ENCODE data around the gene GP1BB. TPM values are rescaled to one million over a fixed set of nuclear protein-coding genes. Genes with fewer than 3 reads are reported as not detected.

GP1BB gene
- polyA plus RNA-seq, 1 experiment: 0.20 TPM

DNA sequence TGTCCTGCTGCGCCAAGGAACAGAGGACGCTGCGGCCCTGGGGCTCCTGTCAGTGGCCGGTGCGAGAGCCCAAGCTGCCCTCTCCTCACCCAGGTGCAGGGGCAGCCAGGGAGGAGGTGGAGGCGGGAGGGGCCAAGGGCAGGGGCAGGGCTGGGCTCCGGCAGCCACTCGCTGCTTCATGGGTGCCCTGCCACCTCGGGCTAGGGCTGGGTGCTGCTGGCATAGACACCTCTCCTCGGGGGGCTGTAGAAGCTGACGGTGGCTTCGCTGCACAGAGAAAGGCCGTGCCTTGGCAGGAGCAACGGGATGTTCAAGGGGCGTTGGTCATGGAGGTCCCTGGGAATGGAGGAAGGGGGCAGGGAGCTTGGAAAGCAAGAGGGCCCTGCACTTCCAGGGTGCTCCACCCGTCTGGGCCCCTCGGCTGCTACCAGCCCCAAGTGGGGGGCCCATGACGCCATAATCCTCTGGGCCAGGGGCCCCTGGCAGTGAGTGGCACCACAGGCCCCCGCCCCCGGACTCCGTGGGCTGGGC, 35.6 kb downstream of the GP1BB start:
- no peak for DNase-seq (ENCODE audit: low read depth, low spot score)
- TF ChIP-seq, protein P1, sequence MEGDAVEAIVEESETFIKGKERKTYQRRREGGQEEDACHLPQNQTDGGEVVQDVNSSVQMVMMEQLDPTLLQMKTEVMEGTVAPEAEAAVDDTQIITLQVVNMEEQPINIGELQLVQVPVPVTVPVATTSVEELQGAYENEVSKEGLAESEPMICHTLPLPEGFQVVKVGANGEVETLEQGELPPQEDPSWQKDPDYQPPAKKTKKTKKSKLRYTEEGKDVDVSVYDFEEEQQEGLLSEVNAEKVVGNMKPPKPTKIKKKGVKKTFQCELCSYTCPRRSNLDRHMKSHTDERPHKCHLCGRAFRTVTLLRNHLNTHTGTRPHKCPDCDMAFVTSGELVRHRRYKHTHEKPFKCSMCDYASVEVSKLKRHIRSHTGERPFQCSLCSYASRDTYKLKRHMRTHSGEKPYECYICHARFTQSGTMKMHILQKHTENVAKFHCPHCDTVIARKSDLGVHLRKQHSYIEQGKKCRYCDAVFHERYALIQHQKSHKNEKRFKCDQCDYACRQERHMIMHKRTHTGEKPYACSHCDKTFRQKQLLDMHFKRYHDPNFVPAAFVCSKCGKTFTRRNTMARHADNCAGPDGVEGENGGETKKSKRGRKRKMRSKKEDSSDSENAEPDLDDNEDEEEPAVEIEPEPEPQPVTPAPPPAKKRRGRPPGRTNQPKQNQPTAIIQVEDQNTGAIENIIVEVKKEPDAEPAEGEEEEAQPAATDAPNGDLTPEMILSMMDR (IDR thresholded peaks at IDR 0.05; ENCODE audit: low read depth, low read length): no peak
- ChIA-PET CTCF (no interaction called here), POLR2A (interaction anchor here (0.5 kb wide), 1 partner anchor 192 kb away, joined by 7 read pairs; no protein-coding TSS in a partner anchor)
- Histone ChIP-seq H3K27ac (ENCODE audit: low read depth, low read length) (no peak overlapping the region), H3K27me3 (ENCODE audit: control insufficient read depth, insufficient read depth, low read length) (peaks cover 84% of the 10 kb centered on the region), H3K9me3 (ENCODE audit: control insufficient read depth, insufficient read depth, low read length) (peaks cover 13% of the 10 kb centered on the region; the same call in 1 of the 2 replicates), H3K4me3 (ENCODE audit: low read depth, low read length) (no peak overlapping the region)

DNA sequence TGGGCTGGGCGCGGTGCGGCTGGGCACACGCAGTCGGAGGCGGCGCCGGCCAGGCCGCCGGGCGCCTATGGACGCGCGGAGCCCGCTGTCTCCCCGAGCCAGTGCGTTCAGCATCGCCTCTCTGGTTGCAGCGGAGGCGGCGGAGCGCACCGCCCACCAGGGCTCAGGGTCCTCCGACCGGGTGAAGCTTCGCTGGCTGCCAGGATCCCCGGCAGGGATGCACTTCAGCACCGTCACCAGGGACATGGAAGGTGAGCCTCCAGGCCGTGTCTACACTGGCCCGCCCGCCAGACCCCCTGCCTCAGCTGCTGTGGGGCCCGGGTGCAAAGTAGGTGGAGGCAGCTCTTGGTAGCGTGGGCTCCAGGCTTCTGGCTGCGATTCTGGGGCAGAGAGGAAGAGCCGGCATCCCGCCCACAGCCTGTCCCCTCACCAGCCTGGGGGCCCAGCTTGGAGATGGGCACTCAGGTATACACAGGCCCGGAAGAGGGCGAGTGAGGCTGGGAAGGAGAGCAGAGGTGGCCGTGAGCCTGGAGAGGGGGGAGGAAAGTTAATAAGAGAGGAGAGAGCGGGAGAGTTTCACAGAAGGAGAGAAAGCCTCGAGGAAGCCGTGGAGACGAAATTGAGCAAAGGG, 36.2 kb downstream of the GP1BB start:
- CTCF ChIA-PET: no interaction called here
- no peak overlapping the region for H3K27ac ChIP-seq (ENCODE audit: low read depth, low read length)
- DNase-seq (ENCODE audit: low read depth, low spot score): no peak

DNA sequence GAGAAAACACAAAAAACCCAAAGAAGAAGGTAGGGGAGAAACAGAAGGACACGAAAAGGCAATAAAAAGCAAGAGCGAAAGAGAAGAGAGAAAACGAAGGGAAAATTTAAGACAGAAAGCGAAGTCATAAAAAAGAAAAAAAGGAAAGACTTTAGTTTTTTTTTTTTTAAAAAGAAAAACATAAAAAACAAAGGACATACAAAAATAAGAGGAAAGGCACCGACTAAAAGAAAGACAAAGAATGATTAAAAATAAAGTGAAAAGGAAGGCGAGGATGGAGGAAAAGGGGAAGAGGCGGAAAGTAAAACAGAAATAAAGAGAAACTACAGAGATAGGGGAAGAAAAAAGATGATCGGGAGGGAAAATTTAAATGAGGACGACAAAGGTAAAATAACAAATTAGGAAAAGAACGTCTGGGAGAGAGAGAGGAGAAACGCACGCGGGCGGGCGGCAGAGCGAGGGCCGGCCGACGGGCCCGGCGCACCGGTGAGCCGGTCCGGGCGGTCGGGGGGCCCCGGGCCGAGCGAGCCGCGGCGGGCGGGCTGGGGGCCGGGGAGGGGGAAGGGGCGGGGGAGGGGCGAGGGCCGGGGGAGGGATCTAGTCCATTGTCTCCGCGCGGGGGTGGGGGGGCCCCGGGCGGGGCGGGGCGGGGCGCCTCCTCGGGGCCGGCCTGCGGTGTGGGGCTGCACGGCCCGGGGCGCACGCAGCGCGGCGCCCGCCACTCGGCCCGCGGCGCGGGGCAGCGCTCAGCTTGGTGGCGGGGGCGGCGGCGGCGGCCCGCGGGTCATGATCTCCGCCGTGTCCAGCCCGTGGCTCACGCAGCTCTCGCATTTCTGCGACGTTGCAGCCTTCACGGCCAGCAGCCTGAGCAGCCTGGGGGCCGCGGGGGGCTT, 37.0 kb downstream of the GP1BB start, which contains the start of gene TBX1:
Gene TBX1, plus strand, starts transcription at position 721 of the 893 bp plus-strand sequence. Its CDS starts 66 bp downstream, at position 787.
- DNase-seq (ENCODE audit: low read depth, low spot score): no peak
- CTCF ChIA-PET: no interaction called here
- no peak within 1 kb of the TSS for H3K27ac ChIP-seq (ENCODE audit: low read depth, low read length)
- POLR2A ChIA-PET: no interaction called here
- TF ChIP-seq, protein P1 (IDR thresholded peaks at IDR 0.05; ENCODE audit: low read depth, low read length): no peak
- peak within 1 kb of the TSS; percentile 7; the same call in 1 of the 2 replicates for H3K4me3 ChIP-seq (ENCODE audit: low read depth, low read length)
- peaks cover 21% of the 10 kb centered on the region; the same call in 1 of the 2 replicates for H3K9me3 ChIP-seq (ENCODE audit: control insufficient read depth, insufficient read depth, low read length)
- peaks cover 86% of the 10 kb centered on the region for H3K27me3 ChIP-seq (ENCODE audit: control insufficient read depth, insufficient read depth, low read length)

More for the DNA sequence above, 36.2 kb downstream of the GP1BB start:
- H3K4me3 ChIP-seq (ENCODE audit: low read depth, low read length): no peak overlapping the region
- TF ChIP-seq, protein P1 (IDR thresholded peaks at IDR 0.05; ENCODE audit: low read depth, low read length): no peak
- H3K9me3 ChIP-seq (ENCODE audit: control insufficient read depth, insufficient read depth, low read length): peaks cover 19% of the 10 kb centered on the region; the same call in 1 of the 2 replicates
- POLR2A ChIA-PET: no interaction called here
- H3K27me3 ChIP-seq (ENCODE audit: control insufficient read depth, insufficient read depth, low read length): peaks cover 84% of the 10 kb centered on the region

DNA sequence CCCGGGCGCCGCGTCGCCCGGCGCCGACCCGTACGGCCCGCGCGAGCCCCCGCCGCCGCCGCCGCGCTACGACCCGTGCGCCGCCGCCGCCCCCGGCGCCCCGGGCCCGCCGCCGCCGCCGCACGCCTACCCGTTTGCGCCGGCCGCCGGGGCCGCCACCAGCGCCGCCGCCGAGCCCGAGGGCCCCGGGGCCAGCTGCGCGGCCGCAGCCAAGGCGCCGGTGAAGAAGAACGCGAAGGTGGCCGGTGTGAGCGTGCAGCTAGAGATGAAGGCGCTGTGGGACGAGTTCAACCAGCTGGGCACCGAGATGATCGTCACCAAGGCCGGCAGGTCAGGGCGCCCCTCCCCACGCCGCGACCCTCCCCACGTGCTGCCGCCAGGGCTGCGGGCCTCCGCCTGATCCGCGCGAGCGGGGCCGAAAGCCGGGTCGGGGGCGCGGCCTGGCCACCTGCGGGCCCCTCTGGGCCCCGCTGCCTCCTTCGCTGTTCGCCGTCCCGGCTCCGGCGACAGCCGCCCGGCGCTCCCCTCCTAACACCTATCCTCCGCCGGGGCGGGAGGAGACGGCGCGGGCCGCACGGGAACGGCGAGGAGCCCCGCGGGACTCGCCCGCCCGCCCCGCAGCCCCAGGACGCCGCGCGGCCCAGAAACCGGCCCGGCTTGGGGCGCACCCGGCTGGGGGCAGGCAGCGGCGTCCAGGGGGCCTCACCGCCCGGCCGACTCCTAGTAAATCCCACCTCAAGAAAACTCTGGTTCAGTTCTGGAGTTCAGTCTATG, 37.8 kb downstream of the GP1BB start:
- Histone ChIP-seq H3K27ac (ENCODE audit: low read depth, low read length) (no peak overlapping the region), H3K4me3 (ENCODE audit: low read depth, low read length) (no peak overlapping the region; the same call in 1 of the 2 replicates)
- no peak for DNase-seq (ENCODE audit: low read depth, low spot score)

More for the DNA sequence above, 37.8 kb downstream of the GP1BB start:
- TF ChIP-seq, protein P1 (IDR thresholded peaks at IDR 0.05; ENCODE audit: low read depth, low read length): no peak
- ChIA-PET POLR2A (no interaction called here), CTCF (no interaction called here)
- Histone ChIP-seq H3K27me3 (ENCODE audit: control insufficient read depth, insufficient read depth, low read length) (peaks cover 81% of the 10 kb centered on the region), H3K9me3 (ENCODE audit: control insufficient read depth, insufficient read depth, low read length) (peaks cover 21% of the 10 kb centered on the region; the same call in 1 of the 2 replicates)
